ENCODE results near the gene SYNJ1.

GRCh38 chr21:32612999-32613337 lies 114.8 kb downstream of the SYNJ1 start:
- no peak for TF ChIP-seq CTCF (IDR thresholded peaks at IDR 0.05)
- no peak for TF ChIP-seq POLR2A (IDR thresholded peaks at IDR 0.05)

Measured in right lobe of liver (tissue), 4 donors.